Mesendoderm (in vitro differentiated cells): ENCODE measurements around the gene FYTTD1.
"Not testable (repeated sequence)": the region's sequence is repeated elsewhere in the genome, so short reads cannot be mapped to it uniquely, and the experiment has no call there.

Experiments
- DNase-seq: peaks from one replicate; pipeline ENCODE4 v3.0.0; 2013
- H2AK5ac ChIP-seq: 2 replicates; pipeline ENCODE4 v1.6.1; 2013; ENCODE audit warnings: low read length, inconsistent platforms
- H2BK120ac ChIP-seq: 2 replicates; pipeline ENCODE4 v1.6.1; 2013; ENCODE audit warnings: low read depth, mild to moderate bottlenecking, low read length, moderate library complexity, mixed read lengths
- H2BK15ac ChIP-seq: replicated peaks from 2 replicates; pipeline ENCODE4 v1.6.1; 2013; ENCODE audit warnings: low read depth, mild to moderate bottlenecking, moderate library complexity
- H2BK5ac ChIP-seq: 2 replicates; pipeline ENCODE4 v1.6.1; 2013; ENCODE audit warnings: low read length, inconsistent platforms
- H3K18ac ChIP-seq: 2 replicates; pipeline ENCODE4 v1.6.1; 2013; ENCODE audit warnings: mild to moderate bottlenecking, low read length, mixed read lengths
- H3K23ac ChIP-seq: one replicate; pipeline ENCODE4 v1.6.1; 2013; ENCODE audit warnings: low read length
- H3K27ac ChIP-seq: 2 replicates; pipeline ENCODE4 v1.5.1; 2013; ENCODE audit warnings: low read depth, mild to moderate bottlenecking, inconsistent platforms, low read length, moderate library complexity
- H3K27me3 ChIP-seq: 2 replicates; pipeline ENCODE4 v1.6.1; 2013; ENCODE audit warnings: low read length, control low read depth, mild to moderate bottlenecking, inconsistent platforms; ENCODE audit not compliant: insufficient read depth, poor library complexity
- H3K36me3 ChIP-seq: 2 replicates; pipeline ENCODE4 v1.6.1; 2013; ENCODE audit warnings: low read length, inconsistent platforms; ENCODE audit not compliant: control insufficient read depth, insufficient read depth
- H3K4ac ChIP-seq: one replicate; pipeline ENCODE4 v1.6.1; 2013; ENCODE audit warnings: low read depth, mild to moderate bottlenecking, low read length, moderate library complexity
- H3K4me1 ChIP-seq: 2 replicates; pipeline ENCODE4 v1.6.1; 2013; ENCODE audit warnings: low read depth, low read length, inconsistent platforms; ENCODE audit not compliant: control insufficient read depth
- H3K4me2 ChIP-seq: 2 replicates; pipeline ENCODE4 v1.6.1; 2013; ENCODE audit warnings: low read length
- H3K4me3 ChIP-seq: 2 replicates; pipeline ENCODE4 v1.5.1; 2013; ENCODE audit warnings: mild to moderate bottlenecking, low read length
- H3K56ac ChIP-seq: one replicate; pipeline ENCODE4 v1.6.1; 2013; ENCODE audit warnings: low read length
- H3K79me1 ChIP-seq: 2 replicates; pipeline ENCODE4 v1.6.1; 2013; ENCODE audit warnings: low read length, inconsistent platforms
- H3K79me2 ChIP-seq: 2 replicates; pipeline ENCODE4 v1.6.1; 2013; ENCODE audit warnings: mild to moderate bottlenecking, low read length; ENCODE audit not compliant: control insufficient read depth, insufficient read depth
- H3K9ac ChIP-seq: 2 replicates; pipeline ENCODE4 v1.6.1; 2013; ENCODE audit warnings: low read length, inconsistent platforms
- H4K5ac ChIP-seq: one replicate; pipeline ENCODE4 v1.6.1; 2013; ENCODE audit warnings: low read length
- H4K8ac ChIP-seq: one replicate; pipeline ENCODE4 v1.6.1; 2013; ENCODE audit warnings: low read depth, mild to moderate bottlenecking, control low read depth, low read length, moderate library complexity
- WGBS: extraction: QIAGEN DNeasy Blood & Tissue Kit; methylation state at CpG from one replicate; pipeline ENCODE4 v1.1.7; 2013; ENCODE audit warnings: low lambda C conversion rate, missing lambda C conversion rate; ENCODE audit not compliant: insufficient coverage; ENCODE audit errors: extremely low coverage; 5-methylcytosine and 5-hydroxymethylcytosine counted together

The FYTTD1 gene

DNA sequence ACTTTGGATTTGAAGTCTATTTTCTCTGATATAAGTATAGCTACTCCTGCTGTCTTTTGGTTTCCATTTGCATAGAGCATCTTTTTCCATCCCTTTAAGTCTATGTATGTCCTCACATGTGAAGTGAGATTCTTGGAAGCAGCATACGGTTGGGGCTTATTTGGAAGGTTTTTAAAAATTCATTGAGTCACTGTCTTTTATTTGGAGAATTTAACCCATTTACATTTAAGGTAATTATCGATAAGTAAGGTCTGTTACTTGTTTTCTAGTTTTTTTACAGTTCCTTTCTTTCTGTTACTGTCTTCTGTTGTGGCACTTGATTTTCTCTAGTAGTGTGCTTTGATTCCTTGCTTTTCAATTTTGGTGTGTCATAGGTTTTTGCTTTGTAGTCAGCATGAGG lies 26.9 kb upstream of the FYTTD1 start:
- no CpG with 5 or more reads among the region's 2 CpGs for WGBS
- H3K27me3 ChIP-seq, result no peaks in the 10 kb centered on the region

DNA sequence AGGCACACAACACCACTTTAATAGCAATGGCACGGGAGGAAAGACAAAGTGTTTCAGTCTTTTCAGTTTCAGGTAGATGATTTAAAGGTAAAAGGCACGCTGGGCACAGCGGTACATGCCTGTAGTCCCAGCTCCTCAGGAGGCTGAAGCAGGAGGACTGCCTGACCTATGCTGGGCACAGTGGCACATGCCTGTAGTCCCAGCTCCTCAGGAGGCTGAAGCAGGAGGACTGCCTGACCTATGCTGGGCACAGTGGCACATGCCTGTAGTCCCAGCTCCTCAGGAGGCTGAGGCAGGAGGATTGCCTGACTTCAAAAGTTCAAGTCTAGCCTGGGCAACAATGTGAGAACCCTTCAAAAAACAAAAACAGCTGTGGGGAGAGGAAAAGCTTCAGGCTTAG lies 21.8 kb upstream of the FYTTD1 start:
- H3K4me1 ChIP-seq, DNase-seq, H4K5ac ChIP-seq, H3K27ac ChIP-seq, H2BK15ac ChIP-seq, H3K4me2 ChIP-seq, H3K4me3 ChIP-seq, H3K56ac ChIP-seq, H3K4ac ChIP-seq, H2BK120ac ChIP-seq, H3K27me3 ChIP-seq, H3K9ac ChIP-seq, H2BK5ac ChIP-seq, H3K36me3 ChIP-seq, H3K18ac ChIP-seq, H3K23ac ChIP-seq, H4K8ac ChIP-seq, H3K79me1 ChIP-seq, H2AK5ac ChIP-seq, H3K79me2 ChIP-seq: not testable (repeated sequence)
- no CpG with 5 or more reads among the region's 3 CpGs for WGBS

More for the DNA sequence above, 26.9 kb upstream of the FYTTD1 start:
- Histone ChIP-seq H2BK120ac (no peak overlapping the region), H2BK5ac (no peak overlapping the region), H3K18ac (no peak overlapping the region), H2BK15ac (no peak overlapping the region), H3K27ac (no peak overlapping the region), H3K79me2 (no peaks in the 10 kb centered on the region), H3K36me3 (no peaks in the 10 kb centered on the region), H4K5ac (no peak overlapping the region), H3K4me3 (no peak overlapping the region), H3K4ac (no peak overlapping the region), H3K79me1 (no peaks in the 10 kb centered on the region), H3K4me2 (no peak overlapping the region), H4K8ac (no peak overlapping the region), H3K23ac (no peak overlapping the region), H3K4me1 (peaks cover 4% of the 10 kb centered on the region), H3K56ac (no peak overlapping the region), H2AK5ac (no peak overlapping the region), H3K9ac (no peak overlapping the region)
- no peak for DNase-seq

DNA sequence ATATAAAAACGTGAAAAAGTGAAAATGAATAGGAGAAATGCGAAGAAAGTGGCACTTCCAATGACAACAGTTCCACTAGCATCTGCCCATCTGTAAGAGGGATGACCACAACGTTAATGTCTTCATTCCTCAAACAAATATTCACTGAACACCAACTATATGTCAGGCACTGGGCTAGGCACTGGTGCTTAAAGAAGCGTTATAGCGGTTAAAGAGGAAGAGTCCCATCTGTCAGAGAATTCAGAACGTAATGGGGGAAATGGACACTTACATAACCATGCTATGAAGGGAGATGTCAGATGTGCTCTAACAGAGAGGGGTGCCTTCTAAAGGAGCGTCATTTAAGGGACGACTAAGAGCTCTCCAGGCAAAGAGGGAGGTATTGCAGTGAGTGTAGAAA lies 21.2 kb upstream of the FYTTD1 start:
- Histone ChIP-seq H3K18ac (no peak overlapping the region), H4K5ac (no peak overlapping the region), H3K23ac (no peak overlapping the region), H3K79me1 (no peaks in the 10 kb centered on the region), H3K4ac (no peak overlapping the region), H3K27ac (no peak overlapping the region), H2BK120ac (no peak overlapping the region), H3K56ac (no peak overlapping the region), H3K4me1 (peaks cover 4% of the 10 kb centered on the region), H3K9ac (no peak overlapping the region), H3K36me3 (no peaks in the 10 kb centered on the region), H4K8ac (no peak overlapping the region), H2BK5ac (no peak overlapping the region), H3K79me2 (no peaks in the 10 kb centered on the region), H2BK15ac (no peak overlapping the region), H3K4me3 (no peak overlapping the region), H3K4me2 (no peak overlapping the region), H3K27me3 (no peaks in the 10 kb centered on the region), H2AK5ac (no peak overlapping the region)
- no CpG with 5 or more reads among the region's 8 CpGs for WGBS
- DNase-seq, result no peak

DNA sequence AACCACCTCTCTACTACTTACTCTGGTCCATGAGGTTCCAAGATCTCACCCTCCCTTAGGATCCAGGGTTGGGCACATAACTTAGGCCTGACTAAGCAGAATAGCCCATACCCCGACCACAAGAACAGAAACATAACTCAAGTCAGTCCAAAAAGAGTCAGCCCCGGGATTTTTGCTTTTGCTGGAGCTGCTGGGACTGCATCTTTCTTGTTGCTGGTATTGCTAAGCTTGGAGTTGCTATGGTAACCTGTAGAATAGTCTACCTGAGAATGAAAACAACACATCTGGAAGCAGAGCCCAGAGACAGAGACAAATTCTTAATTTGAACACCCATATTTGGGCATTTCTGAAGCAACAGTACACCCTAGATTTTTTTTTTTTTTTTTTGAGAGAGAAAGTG lies 19.5 kb upstream of the FYTTD1 start:
- H3K79me2 ChIP-seq, result no peaks in the 10 kb centered on the region
- H3K23ac ChIP-seq, result no peak overlapping the region
- no peak overlapping the region for H2BK120ac ChIP-seq
- H3K9ac ChIP-seq, result no peak overlapping the region
- H2AK5ac ChIP-seq, result no peak overlapping the region
- no peak overlapping the region for H3K4ac ChIP-seq
- no peak overlapping the region for H4K5ac ChIP-seq
- no peak overlapping the region for H2BK5ac ChIP-seq
- H3K36me3 ChIP-seq, result no peaks in the 10 kb centered on the region
- no peak overlapping the region for H3K27ac ChIP-seq
- peaks cover 4% of the 10 kb centered on the region for H3K4me1 ChIP-seq
- H2BK15ac ChIP-seq, result no peak overlapping the region
- no peak overlapping the region for H3K56ac ChIP-seq
- WGBS, result no CpG with 5 or more reads among the region's 2 CpGs
- H3K4me3 ChIP-seq, result no peak overlapping the region
- H3K79me1 ChIP-seq, result no peaks in the 10 kb centered on the region
- peak; percentile 22 for DNase-seq
- H3K18ac ChIP-seq, result no peak overlapping the region
- no peak overlapping the region for H3K4me2 ChIP-seq
- H3K27me3 ChIP-seq, result no peaks in the 10 kb centered on the region
- H4K8ac ChIP-seq, result no peak overlapping the region

- not testable (repeated sequence) for H4K8ac ChIP-seq, H4K5ac ChIP-seq, H3K56ac ChIP-seq, H2BK5ac ChIP-seq, H3K4me1 ChIP-seq, H3K27me3 ChIP-seq, H3K4me3 ChIP-seq, H2BK120ac ChIP-seq, H3K23ac ChIP-seq, H3K4ac ChIP-seq, H3K79me1 ChIP-seq, H3K18ac ChIP-seq, DNase-seq, H3K4me2 ChIP-seq, H3K9ac ChIP-seq, H3K79me2 ChIP-seq, H2BK15ac ChIP-seq, H2AK5ac ChIP-seq, H3K27ac ChIP-seq, H3K36me3 ChIP-seq
- WGBS, result no CpG with 5 or more reads among the region's 5 CpGs
These were observed 18.9 kb upstream of the FYTTD1 start for GRCh38 chr3:197730770-197731169.

GRCh38 chr3:197731483-197731882 lies 18.2 kb upstream of the FYTTD1 start:
- not testable (repeated sequence) for H3K9ac ChIP-seq, H3K4me1 ChIP-seq, H2BK5ac ChIP-seq, H2AK5ac ChIP-seq, H3K27ac ChIP-seq, H3K36me3 ChIP-seq, H2BK15ac ChIP-seq, H3K18ac ChIP-seq, H3K79me1 ChIP-seq, H3K4me3 ChIP-seq, H4K5ac ChIP-seq, H3K4me2 ChIP-seq, DNase-seq, H3K79me2 ChIP-seq, H3K56ac ChIP-seq, H4K8ac ChIP-seq, H3K23ac ChIP-seq, H2BK120ac ChIP-seq, H3K4ac ChIP-seq, H3K27me3 ChIP-seq
- no CpG with 5 or more reads among the region's 27 CpGs for WGBS
